ENCODE results near the gene CBFA2T2. TPM values are rescaled to one million over a fixed set of nuclear protein-coding genes. Genes with fewer than 3 reads are reported as not detected.

CBFA2T2 gene
- total and polyA plus RNA-seq, 2 donors (not counting 3 experiments of a cell fraction or from before 2014, with no cell fraction given), result 10.7 to 12.1 TPM

- H3K9ac ChIP-seq (replicated peaks; ENCODE audit: extremely low read depth, insufficient read depth, low read length), result no peak overlapping the region
- no peak overlapping the region for H2AFZ ChIP-seq (ENCODE audit: low read depth, low read length)
- no peaks in the 10 kb centered on the region for H3K27me3 ChIP-seq (ENCODE audit: control insufficient read depth in 2 of 2, insufficient read depth in 2 of 2, low read length in 2 of 2)
- H3K4me3 ChIP-seq (replicated peaks in 1 of 3; ENCODE audit: insufficient read depth in 1 of 3, low read depth in 1 of 3, low read length in 3 of 3), result no peak overlapping the region
- ChIA-PET POLR2A (no interaction called here), CTCF (interaction anchor here (0.8 to 1.4 kb wide), 6 partner anchors 16 to 232 kb away, joined by 3 to 6 read pairs (median 4); partner anchors contain the start of gene ACTL10)
- FAIRE-seq (peak; percentile 44), DNase-seq (ENCODE audit: low read depth, low spot score) (peak; percentile 60)
- no peaks in the 10 kb centered on the region for H3K79me2 ChIP-seq (ENCODE audit: control insufficient read depth, insufficient read depth, low read length)
- no peaks in the 10 kb centered on the region for H3K4me1 ChIP-seq (ENCODE audit: control insufficient read depth, extremely low read depth, insufficient read depth, low read length)
- no peak overlapping the region for H3K27ac ChIP-seq (ENCODE audit: insufficient read depth, low read depth, low read length)
- intact Hi-C loops (cut with micrococcal nuclease) (no loop called here), dilution Hi-C loops (cut with MboI; ENCODE audit: extremely low pct_ligation_motif_present, low sequenced_read_pairs) (no loop called here)
- BruUV-seq (replicated peaks), result no TSS peak
- TF ChIP-seq MYC (IDR thresholded peaks at IDR 0.05; ENCODE audit: low read depth, low read length) (no peak), POLR2AphosphoS5 (IDR thresholded peaks at IDR 0.05; ENCODE audit: insufficient read depth, low read depth, low read length) (no peak), GATA2 (IDR thresholded peaks at IDR 0.05; ENCODE audit: insufficient read depth, insufficient read length, low read depth, low read length) (no peak), MAX (IDR thresholded peaks at IDR 0.05; ENCODE audit: insufficient read depth, insufficient read length) (no peak), EZH2 (IDR thresholded peaks at IDR 0.05; ENCODE audit: borderline replicate concordance, low read depth, low read length, severe bottlenecking) (no peak), FOS (IDR thresholded peaks at IDR 0.05; ENCODE audit: borderline replicate concordance, insufficient read depth, low read length) (no peak), JUN (IDR thresholded peaks at IDR 0.05; ENCODE audit: borderline replicate concordance, insufficient read depth, insufficient read length, low read depth) (no peak), POLR2A (IDR thresholded peaks at IDR 0.05; ENCODE audit: low read depth, low read length) (no peak)
- TF ChIP-seq, protein P1, sequence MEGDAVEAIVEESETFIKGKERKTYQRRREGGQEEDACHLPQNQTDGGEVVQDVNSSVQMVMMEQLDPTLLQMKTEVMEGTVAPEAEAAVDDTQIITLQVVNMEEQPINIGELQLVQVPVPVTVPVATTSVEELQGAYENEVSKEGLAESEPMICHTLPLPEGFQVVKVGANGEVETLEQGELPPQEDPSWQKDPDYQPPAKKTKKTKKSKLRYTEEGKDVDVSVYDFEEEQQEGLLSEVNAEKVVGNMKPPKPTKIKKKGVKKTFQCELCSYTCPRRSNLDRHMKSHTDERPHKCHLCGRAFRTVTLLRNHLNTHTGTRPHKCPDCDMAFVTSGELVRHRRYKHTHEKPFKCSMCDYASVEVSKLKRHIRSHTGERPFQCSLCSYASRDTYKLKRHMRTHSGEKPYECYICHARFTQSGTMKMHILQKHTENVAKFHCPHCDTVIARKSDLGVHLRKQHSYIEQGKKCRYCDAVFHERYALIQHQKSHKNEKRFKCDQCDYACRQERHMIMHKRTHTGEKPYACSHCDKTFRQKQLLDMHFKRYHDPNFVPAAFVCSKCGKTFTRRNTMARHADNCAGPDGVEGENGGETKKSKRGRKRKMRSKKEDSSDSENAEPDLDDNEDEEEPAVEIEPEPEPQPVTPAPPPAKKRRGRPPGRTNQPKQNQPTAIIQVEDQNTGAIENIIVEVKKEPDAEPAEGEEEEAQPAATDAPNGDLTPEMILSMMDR (IDR thresholded peaks at IDR 0.05; ENCODE audit: extremely low read depth in 1 of 2, insufficient read depth in 1 of 2, low read depth in 1 of 2, low read length in 2 of 2), result no peak
- no peaks in the 10 kb centered on the region for H4K20me1 ChIP-seq (replicated peaks; ENCODE audit: control insufficient read depth, extremely low read depth, insufficient read depth, low read length)
- H3K9me1 ChIP-seq (replicated peaks; ENCODE audit: control insufficient read depth, extremely low read depth, insufficient read depth, low read length), result no peaks in the 10 kb centered on the region
- H3K4me2 ChIP-seq (ENCODE audit: insufficient read depth, low read length), result no peak overlapping the region
- H3K9me3 ChIP-seq (replicated peaks; ENCODE audit: control insufficient read depth, insufficient read depth, low read length), result no peaks in the 10 kb centered on the region
- peaks cover 3 to 18% of the 10 kb centered on the region in 2 experiments for H3K36me3 ChIP-seq (ENCODE audit: control insufficient read depth in 2 of 2, extremely low read depth in 1 of 2, insufficient read depth in 2 of 2, low read length in 2 of 2)
Observed at GRCh38 chr20:33647603-33648395, 157.9 kb downstream of the CBFA2T2 start.
